ENCODE results near the gene SLC12A9. TPM values are rescaled to one million over a fixed set of nuclear protein-coding genes. Genes with fewer than 3 reads are reported as not detected.

SLC12A9 gene
- total RNA-seq, 4 donors from 2014 or later, result 11.2 to 32.9 (median 20.2) TPM

DNA sequence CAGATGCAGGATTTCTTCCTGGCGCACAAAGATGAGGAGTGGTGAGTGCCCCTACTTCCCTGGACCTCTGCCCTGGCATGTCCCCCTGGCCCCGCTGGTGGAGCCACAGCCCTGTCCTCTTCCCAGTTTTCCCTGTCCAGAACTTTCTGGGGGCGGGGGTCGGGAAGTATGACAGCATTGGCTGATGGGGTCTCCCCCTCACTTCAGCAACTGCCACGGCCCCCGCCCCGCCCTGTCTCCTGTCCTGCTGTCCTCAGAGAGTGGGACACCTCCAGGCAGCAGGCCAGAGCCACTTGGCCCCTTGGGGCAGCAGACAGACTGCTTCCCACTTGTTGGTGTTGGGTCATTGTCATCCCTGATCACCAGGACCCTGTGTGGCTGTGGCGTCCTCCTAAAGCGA is 29.7 kb downstream of the SLC12A9 start:
- Histone ChIP-seq H3K9me3 (no peaks in the 10 kb centered on the region), H3K4me3 (no peak overlapping the region), H3K27ac (no peak overlapping the region), H3K4me1 (peaks cover 0 to 54% (median 0%) of the 10 kb centered on the region in 3 donors), H3K27me3 (no peaks in the 10 kb centered on the region), H3K36me3 (peaks cover 0 to 97% of the 10 kb centered on the region in 2 donors)
- 100% methylated on average over 2 of the region's 9 CpGs for WGBS, 2 donors (ENCODE audit: low coverage in 1 of 2)
- no peak for TF ChIP-seq POLR2AphosphoS5 (IDR thresholded peaks at IDR 0.05)
- TF ChIP-seq, protein P1, sequence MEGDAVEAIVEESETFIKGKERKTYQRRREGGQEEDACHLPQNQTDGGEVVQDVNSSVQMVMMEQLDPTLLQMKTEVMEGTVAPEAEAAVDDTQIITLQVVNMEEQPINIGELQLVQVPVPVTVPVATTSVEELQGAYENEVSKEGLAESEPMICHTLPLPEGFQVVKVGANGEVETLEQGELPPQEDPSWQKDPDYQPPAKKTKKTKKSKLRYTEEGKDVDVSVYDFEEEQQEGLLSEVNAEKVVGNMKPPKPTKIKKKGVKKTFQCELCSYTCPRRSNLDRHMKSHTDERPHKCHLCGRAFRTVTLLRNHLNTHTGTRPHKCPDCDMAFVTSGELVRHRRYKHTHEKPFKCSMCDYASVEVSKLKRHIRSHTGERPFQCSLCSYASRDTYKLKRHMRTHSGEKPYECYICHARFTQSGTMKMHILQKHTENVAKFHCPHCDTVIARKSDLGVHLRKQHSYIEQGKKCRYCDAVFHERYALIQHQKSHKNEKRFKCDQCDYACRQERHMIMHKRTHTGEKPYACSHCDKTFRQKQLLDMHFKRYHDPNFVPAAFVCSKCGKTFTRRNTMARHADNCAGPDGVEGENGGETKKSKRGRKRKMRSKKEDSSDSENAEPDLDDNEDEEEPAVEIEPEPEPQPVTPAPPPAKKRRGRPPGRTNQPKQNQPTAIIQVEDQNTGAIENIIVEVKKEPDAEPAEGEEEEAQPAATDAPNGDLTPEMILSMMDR (IDR thresholded peaks at IDR 0.05), result no peak
- no peak for TF ChIP-seq POLR2A (IDR thresholded peaks at IDR 0.05)
- no peak for ATAC-seq

DNA sequence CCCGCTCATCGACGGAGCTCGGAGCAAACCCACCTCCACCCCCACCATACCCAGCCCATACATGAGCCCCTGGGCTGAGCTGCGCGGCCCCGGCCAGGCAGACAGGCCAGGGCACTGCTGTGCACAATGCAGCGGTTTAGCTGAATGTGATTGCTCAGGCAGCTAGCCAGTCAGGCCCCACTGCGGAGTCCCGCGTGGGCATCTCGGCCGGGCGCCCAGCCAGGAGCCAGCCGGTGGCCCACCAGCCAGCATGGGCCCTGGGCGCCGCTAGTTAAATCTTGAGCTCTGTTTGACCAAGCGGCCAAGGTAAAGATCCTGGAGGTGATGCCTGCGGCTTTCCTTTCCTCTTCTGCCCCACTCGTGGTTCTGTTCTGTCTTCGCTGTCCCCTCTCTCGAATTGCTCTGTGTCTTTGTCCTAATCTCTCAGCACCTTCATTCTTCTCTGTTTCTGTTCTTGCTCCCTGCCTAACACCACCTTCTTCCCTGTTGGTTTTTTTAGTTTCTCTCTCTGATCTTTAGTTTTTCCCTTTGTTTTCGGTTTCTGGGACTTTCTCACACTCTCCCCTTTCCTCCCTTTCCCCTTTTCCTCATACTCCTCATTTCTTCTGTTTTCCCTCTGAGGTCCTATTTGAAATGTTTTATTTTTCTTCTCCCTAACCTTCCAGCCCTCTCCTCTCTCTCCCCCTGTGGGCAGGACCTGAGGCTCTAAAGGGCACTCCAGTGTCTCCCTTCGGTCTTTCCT is 30.4 kb downstream of the SLC12A9 start:
- Histone ChIP-seq H3K9me3 (no peaks in the 10 kb centered on the region), H3K4me3 (no peak overlapping the region), H3K36me3 (peaks cover 0 to 98% of the 10 kb centered on the region in 2 donors), H3K27ac (no peak overlapping the region), H3K4me1 (peaks cover 0 to 54% (median 3%) of the 10 kb centered on the region in 3 donors), H3K27me3 (no peaks in the 10 kb centered on the region)
- ATAC-seq, result no peak
- 75 to 86% methylated on average over 5 to 18 of the region's 24 CpGs for WGBS, 2 donors (ENCODE audit: low coverage in 1 of 2)
- TF ChIP-seq POLR2A (IDR thresholded peaks at IDR 0.05), result no peak

DNA sequence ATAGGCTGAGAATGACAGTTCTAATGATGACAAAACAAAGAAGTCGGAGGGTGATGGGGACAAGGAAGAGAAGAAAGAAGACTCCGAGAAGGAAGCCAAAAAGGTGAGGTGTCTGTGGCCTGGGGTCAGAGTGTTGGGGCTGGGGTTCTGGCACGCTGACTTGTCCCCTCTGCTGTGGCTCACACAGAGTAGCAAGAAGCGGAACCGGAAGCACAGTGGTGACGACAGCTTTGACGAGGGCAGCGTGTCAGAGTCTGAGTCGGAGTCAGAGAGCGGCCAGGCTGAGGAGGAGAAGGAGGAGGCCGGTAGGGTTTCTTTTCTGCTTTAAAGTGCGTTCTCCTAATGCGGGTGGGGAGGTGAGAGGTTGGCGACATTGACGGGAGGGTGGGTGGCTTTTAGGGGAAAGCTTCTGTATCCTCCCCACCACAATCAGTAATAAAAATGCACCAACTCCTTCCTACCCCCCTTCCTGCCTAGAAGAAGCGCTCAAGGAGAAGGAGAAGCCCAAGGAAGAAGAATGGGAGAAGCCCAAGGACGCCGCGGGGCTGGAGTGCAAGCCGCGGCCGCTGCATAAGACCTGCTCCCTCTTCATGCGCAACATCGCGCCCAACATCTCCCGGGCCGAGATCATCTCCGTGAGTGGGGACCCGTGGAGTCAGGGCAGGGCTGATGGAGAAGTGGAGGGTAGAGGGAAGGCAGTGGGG is 32.4 kb downstream of the SLC12A9 start:
- TF ChIP-seq POLR2A (IDR thresholded peaks at IDR 0.05) (no peak), EP300 (IDR thresholded peaks at IDR 0.05) (no peak), POLR2AphosphoS5 (IDR thresholded peaks at IDR 0.05) (no peak)
- TF ChIP-seq, protein P1 (IDR thresholded peaks at IDR 0.05), result no peak
- Histone ChIP-seq H3K4me3 (no peak overlapping the region), H3K27me3 (no peaks in the 10 kb centered on the region), H3K9me3 (no peaks in the 10 kb centered on the region), H3K4me1 (peaks cover 0 to 51% (median 12%) of the 10 kb centered on the region in 3 donors), H3K36me3 (peaks cover 0 to 88% of the 10 kb centered on the region in 2 donors), H3K27ac (no peak overlapping the region)
- ATAC-seq, result no peak
- 87% methylated on average over 19 to 26 of the region's 29 CpGs for WGBS, 2 donors (ENCODE audit: low coverage in 1 of 2)

DNA sequence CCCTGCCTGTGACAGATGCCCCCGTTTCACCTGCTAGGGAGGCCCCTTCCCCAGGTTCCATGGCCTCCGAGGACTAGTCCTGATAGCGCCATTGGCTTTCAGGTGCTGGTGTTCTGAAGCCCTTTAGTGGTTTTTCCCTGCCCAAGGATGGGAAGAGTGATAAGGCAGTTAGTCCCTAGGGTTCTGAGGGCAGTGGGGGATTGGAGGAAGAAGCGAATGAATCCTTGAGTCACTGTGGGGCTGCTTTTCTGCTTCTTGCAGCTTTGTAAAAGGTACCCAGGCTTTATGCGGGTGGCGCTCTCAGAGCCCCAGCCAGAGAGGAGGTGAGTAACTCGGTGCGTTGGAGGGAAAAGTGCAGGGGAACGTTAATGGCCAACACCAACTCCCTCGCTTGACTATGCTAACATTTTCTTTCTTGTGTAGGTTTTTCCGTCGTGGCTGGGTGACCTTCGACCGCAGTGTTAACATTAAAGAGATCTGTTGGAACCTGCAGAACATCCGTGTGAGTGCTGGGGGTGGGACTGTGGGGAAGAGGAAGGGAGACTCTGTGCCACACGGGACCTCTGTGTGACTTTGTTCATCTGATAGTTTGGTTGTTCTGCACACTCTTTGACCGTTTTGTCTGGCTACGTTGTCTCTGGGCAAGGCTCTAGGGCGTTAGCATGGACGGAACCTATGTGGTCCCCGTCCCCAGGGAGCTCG is 33.1 kb downstream of the SLC12A9 start:
- no peaks in the 10 kb centered on the region for H3K27me3 ChIP-seq
- 60 to 75% methylated on average over 15 to 19 of the region's 22 CpGs for WGBS, 2 donors (ENCODE audit: low coverage in 1 of 2)
- no peak overlapping the region for H3K4me3 ChIP-seq
- H3K36me3 ChIP-seq, result peaks cover 0 to 81% of the 10 kb centered on the region in 2 donors
- H3K9me3 ChIP-seq, result no peaks in the 10 kb centered on the region
- ATAC-seq, result no peak
- no peak for TF ChIP-seq POLR2AphosphoS5 (IDR thresholded peaks at IDR 0.05)
- H3K4me1 ChIP-seq, result peaks cover 0 to 51% (median 14%) of the 10 kb centered on the region in 3 donors
- H3K27ac ChIP-seq, result no peak overlapping the region

DNA sequence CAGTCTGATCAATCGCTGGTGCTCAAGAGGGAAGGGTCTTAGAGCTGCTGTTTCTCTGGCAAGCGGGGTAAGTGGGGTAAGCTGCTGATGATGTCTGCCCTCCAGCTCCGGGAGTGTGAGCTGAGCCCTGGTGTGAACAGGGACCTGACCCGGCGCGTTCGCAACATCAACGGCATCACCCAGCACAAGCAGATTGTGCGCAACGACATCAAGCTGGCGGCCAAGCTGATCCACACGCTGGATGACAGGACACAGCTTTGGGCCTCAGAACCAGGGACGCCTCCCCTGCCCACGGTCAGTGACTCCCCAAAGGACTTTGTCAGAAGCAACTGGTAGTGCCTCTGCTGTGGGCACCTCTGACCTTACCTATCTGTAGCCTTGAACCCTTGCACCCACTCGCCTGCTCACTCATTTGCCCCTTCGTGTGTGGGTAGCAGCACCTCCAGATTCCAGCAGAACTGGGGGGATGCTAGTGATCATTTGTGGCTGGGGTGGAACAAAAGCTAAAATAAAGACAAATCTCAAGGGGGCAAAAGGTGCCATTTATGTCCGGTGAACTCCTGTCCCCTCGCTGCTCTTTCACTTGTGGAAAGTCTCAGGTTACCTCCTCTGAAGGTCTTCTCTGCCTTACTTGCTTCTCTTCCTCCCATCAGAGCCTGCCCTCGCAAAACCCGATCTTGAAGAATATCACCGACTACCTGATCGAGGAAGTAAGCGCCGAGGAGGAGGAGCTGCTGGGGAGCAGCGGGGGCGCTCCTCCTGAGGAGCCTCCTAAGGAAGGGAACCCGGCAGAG is 33.8 kb downstream of the SLC12A9 start:
- no peak for ATAC-seq
- Histone ChIP-seq H3K27me3 (no peaks in the 10 kb centered on the region), H3K36me3 (peaks cover 0 to 74% of the 10 kb centered on the region in 2 donors), H3K4me3 (no peak overlapping the region), H3K4me1 (peaks cover 0 to 54% (median 21%) of the 10 kb centered on the region in 3 donors), H3K27ac (peak overlapping the region in 1 of 4 donors; percentile 49), H3K9me3 (no peaks in the 10 kb centered on the region)
- TF ChIP-seq POLR2A (IDR thresholded peaks at IDR 0.05) (no peak), EP300 (IDR thresholded peaks at IDR 0.05) (no peak), POLR2AphosphoS5 (IDR thresholded peaks at IDR 0.05) (no peak)
- TF ChIP-seq, protein P1 (IDR thresholded peaks at IDR 0.05), result no peak
- WGBS, 2 donors (ENCODE audit: low coverage in 1 of 2), result 60 to 87% methylated on average over 1 to 23 of the region's 27 CpGs
